EL (cell line): ENCODE measurements around the gene MMP10.
"Not testable (repeated sequence)": the region's sequence is repeated elsewhere in the genome, so short reads cannot be mapped to it uniquely, and the experiment has no call there.

Experiments used
- DNase-seq: peaks from one replicate; pipeline ENCODE4 v3.0.0-alpha.2; 2016

MMP10 gene

GRCh38 chr11:102783016-102783415, 2.6 kb upstream of the MMP10 start:
- no peak for DNase-seq

- DNase-seq, result no peak
Measured at GRCh38 chr11:102781676-102782075, 1.2 kb upstream of the MMP10 start.

GRCh38 chr11:102776454-102776853, 4.0 kb downstream of the MMP10 start:
- DNase-seq, result no peak

GRCh38 chr11:102773386-102773785, 7.0 kb downstream of the MMP10 start:
- no peak for DNase-seq

GRCh38 chr11:102771351-102771750, 9.1 kb downstream of the MMP10 start:
- no peak for DNase-seq

- DNase-seq, result no peak
Measured at GRCh38 chr11:102770191-102770590, 10.2 kb downstream of the MMP10 start.

GRCh38 chr11:102767800-102768199, 12.6 kb downstream of the MMP10 start:
- DNase-seq, result no peak

GRCh38 chr11:102763440-102763839, 17.0 kb downstream of the MMP10 start:
- DNase-seq, result peak; percentile 32

- DNase-seq, result peak; percentile 69
Measured at GRCh38 chr11:102762361-102762767, 18.1 kb downstream of the MMP10 start.

- DNase-seq, result peak; percentile 81
Measured at GRCh38 chr11:102761646-102762238, 18.7 kb downstream of the MMP10 start.

- peak; percentile 93 for DNase-seq
Measured at GRCh38 chr11:102760344-102761035, 19.9 kb downstream of the MMP10 start.

GRCh38 chr11:102757823-102758549, 22.4 kb downstream of the MMP10 start:
- DNase-seq, result peak; percentile 72

- no peak for DNase-seq
Measured at GRCh38 chr11:102753267-102753666, 27.2 kb downstream of the MMP10 start.

- DNase-seq, result no peak
Measured at GRCh38 chr11:102751673-102752072, 28.8 kb downstream of the MMP10 start.

- no peak for DNase-seq
Measured at GRCh38 chr11:102749101-102749722, 31.2 kb downstream of the MMP10 start.

GRCh38 chr11:102746746-102747578, 33.5 kb downstream of the MMP10 start:
- DNase-seq, result not testable (repeated sequence)

GRCh38 chr11:102734650-102735049, 45.8 kb downstream of the MMP10 start:
- no peak for DNase-seq

- peak; percentile 67 for DNase-seq
Measured at GRCh38 chr11:102733232-102733875, 47.1 kb downstream of the MMP10 start.

GRCh38 chr11:102730944-102731343, 49.5 kb downstream of the MMP10 start:
- DNase-seq, result not testable (repeated sequence)

GRCh38 chr11:102729849-102730815, 50.3 kb downstream of the MMP10 start:
- peak; percentile 13 for DNase-seq

- peak; percentile 77 for DNase-seq
Measured at GRCh38 chr11:102727890-102728289, 52.5 kb downstream of the MMP10 start.
